ENCODE data around the gene DUSP2.
"Not testable (repeated sequence)": the region's sequence is repeated elsewhere in the genome, so short reads cannot be mapped to it uniquely, and the experiment has no call there.

Gene DUSP2

GRCh38 chr2:96161898-96162297 is 16.7 kb upstream of the DUSP2 start:
- no peak for DNase-seq

- not testable (repeated sequence) for DNase-seq
Observed at GRCh38 chr2:96160366-96160765, 15.1 kb upstream of the DUSP2 start.

GRCh38 chr2:96159084-96159830 is 14.0 kb upstream of the DUSP2 start:
- peak in 1 of 2 experiments; percentile 51 for DNase-seq

GRCh38 chr2:96158554-96158940 is 13.3 kb upstream of the DUSP2 start:
- DNase-seq, result no peak

- peak; percentile 91 to 94 for DNase-seq
Observed at GRCh38 chr2:96157649-96158553, 12.7 kb upstream of the DUSP2 start.

- DNase-seq, result no peak
Observed at GRCh38 chr2:96156926-96157648, 11.8 kb upstream of the DUSP2 start.

GRCh38 chr2:96156011-96156820 is 11.0 kb upstream of the DUSP2 start:
- no peak for DNase-seq

- DNase-seq, result no peak
Observed at GRCh38 chr2:96154506-96155380, 9.5 kb upstream of the DUSP2 start.

- DNase-seq, result no peak
Observed at GRCh38 chr2:96153991-96154431, 8.8 kb upstream of the DUSP2 start.

GRCh38 chr2:96153291-96153713 is 8.1 kb upstream of the DUSP2 start:
- no peak for DNase-seq

- DNase-seq, result no peak
Observed at GRCh38 chr2:96152304-96153161, 7.3 kb upstream of the DUSP2 start.

GRCh38 chr2:96151595-96152303 is 6.5 kb upstream of the DUSP2 start:
- no peak for DNase-seq

GRCh38 chr2:96150791-96151594 is 5.8 kb upstream of the DUSP2 start:
- DNase-seq, result no peak

- no peak for DNase-seq
Observed at GRCh38 chr2:96150007-96150640, 4.9 kb upstream of the DUSP2 start.

GRCh38 chr2:96148410-96149217 is 3.4 kb upstream of the DUSP2 start:
- DNase-seq, result peak; percentile 97 to 98

- DNase-seq, result no peak
Observed at GRCh38 chr2:96147593-96148201, 2.5 kb upstream of the DUSP2 start.
